ENCODE measurements around the gene OR9A2. TPM values are rescaled to one million over a fixed set of nuclear protein-coding genes. Genes with fewer than 3 reads are reported as not detected.

OR9A2 gene
- total RNA-seq, 1 experiment from 2014 or later, result not detected

GRCh38 chr7:143012001-143012400 is 14.9 kb downstream of the OR9A2 start:
- no peak overlapping the region for H3K27ac Mint-ChIP-seq (ENCODE audit: unreplicated experiment)

GRCh38 chr7:143008007-143008901 is 18.7 kb downstream of the OR9A2 start:
- no peak overlapping the region for H3K4me3 Mint-ChIP-seq (ENCODE audit: unreplicated experiment)
- POLR2A ChIA-PET, result no interaction called here
- H3K27me3 ChIP-seq (replicated peaks; ENCODE audit: control insufficient read depth, insufficient read depth, low read length), result no peaks in the 10 kb centered on the region
- no peak overlapping the region for H3K4me3 ChIP-seq (ENCODE audit: low read depth, low read length)
- H3K36me3 Mint-ChIP-seq (ENCODE audit: insufficient read depth, unreplicated experiment), result no peaks in the 10 kb centered on the region
- intact Hi-C loops (cut with micrococcal nuclease; ENCODE audit: unreplicated experiment), result loop anchor here (1.0 to 10.0 kb wide), 2 partner anchors 207 to 373 kb away; no protein-coding TSS in a partner anchor
- H3K36me3 ChIP-seq (ENCODE audit: control insufficient read depth, insufficient read depth, low read length), result no peaks in the 10 kb centered on the region
- peaks cover 4% of the 10 kb centered on the region for H3K4me1 Mint-ChIP-seq (ENCODE audit: low read depth, unreplicated experiment)
- H3K9me3 Mint-ChIP-seq (ENCODE audit: unreplicated experiment), result no peaks in the 10 kb centered on the region
- peaks cover 14% of the 10 kb centered on the region for H3K27me3 Mint-ChIP-seq (ENCODE audit: insufficient read depth, unreplicated experiment)
- H3K9me3 ChIP-seq, result no peaks in the 10 kb centered on the region
- no peak overlapping the region for H3K27ac Mint-ChIP-seq (ENCODE audit: unreplicated experiment)
- peak; percentile 71 to 85 for DNase-seq
- TF ChIP-seq CTCF (IDR thresholded peaks at IDR 0.05; ENCODE audit: insufficient read depth in 1 of 2, low read depth in 1 of 2, low read length in 1 of 2, severe bottlenecking in 1 of 2, unreplicated experiment in 1 of 2), result peak; percentile 97 to 98
- CTCF ChIA-PET, result interaction anchor here (1.0 to 10.7 kb wide), 3 partner anchors 196 to 376 kb away, joined by 3 to 167 read pairs (median 5); no protein-coding TSS in a partner anchor
- 0 out of 2 replicates have a peak, but pooled peaks cover 2% of the 10 kb centered on the region for H3K4me1 ChIP-seq
- no TSS peak for BruUV-seq (replicated peaks)

More at GRCh38 chr7:143012001-143012400, 14.9 kb downstream of the OR9A2 start:
- peaks cover 24% of the 10 kb centered on the region for H3K27me3 Mint-ChIP-seq (ENCODE audit: insufficient read depth, unreplicated experiment)
- Histone ChIP-seq H3K4me3 (ENCODE audit: low read depth, low read length) (no peak overlapping the region), H3K9me3 (no peaks in the 10 kb centered on the region), H3K4me1 (no peaks in the 10 kb centered on the region), H3K27me3 (replicated peaks; ENCODE audit: control insufficient read depth, insufficient read depth, low read length) (no peaks in the 10 kb centered on the region; the same call in 1 of the 2 replicates), H3K36me3 (ENCODE audit: control insufficient read depth, insufficient read depth, low read length) (no peaks in the 10 kb centered on the region)
- no peaks in the 10 kb centered on the region for H3K4me1 Mint-ChIP-seq (ENCODE audit: low read depth, unreplicated experiment)
- ChIA-PET POLR2A (no interaction called here), CTCF (interaction anchor here (10.7 kb wide), 1 partner anchor 203 kb away, joined by 167 read pairs; no protein-coding TSS in a partner anchor)
- H3K9me3 Mint-ChIP-seq (ENCODE audit: unreplicated experiment), result no peaks in the 10 kb centered on the region
- H3K4me3 Mint-ChIP-seq (ENCODE audit: unreplicated experiment), result no peak overlapping the region
- H3K36me3 Mint-ChIP-seq (ENCODE audit: insufficient read depth, unreplicated experiment), result no peaks in the 10 kb centered on the region
- no peak for TF ChIP-seq CTCF (IDR thresholded peaks at IDR 0.05; ENCODE audit: insufficient read depth in 1 of 2, low read depth in 1 of 2, low read length in 1 of 2, severe bottlenecking in 1 of 2, unreplicated experiment in 1 of 2)
- intact Hi-C loops (cut with micrococcal nuclease; ENCODE audit: unreplicated experiment), result no loop called here
- no TSS peak for BruUV-seq (replicated peaks)
- no peak for DNase-seq

- ChIA-PET CTCF (interaction anchor here (0.5 to 10.7 kb wide), 7 partner anchors 143 to 1674 kb away, joined by 3 to 167 read pairs (median 3); no protein-coding TSS in a partner anchor), POLR2A (no interaction called here)
- H3K36me3 ChIP-seq (ENCODE audit: control insufficient read depth, insufficient read depth, low read length), result no peaks in the 10 kb centered on the region
- no peak for DNase-seq
- Mint-ChIP-seq H3K9me3 (ENCODE audit: unreplicated experiment) (no peaks in the 10 kb centered on the region), H3K27me3 (ENCODE audit: insufficient read depth, unreplicated experiment) (peaks cover 7% of the 10 kb centered on the region), H3K36me3 (ENCODE audit: insufficient read depth, unreplicated experiment) (no peaks in the 10 kb centered on the region), H3K4me3 (ENCODE audit: unreplicated experiment) (no peak overlapping the region), H3K27ac (ENCODE audit: unreplicated experiment) (no peak overlapping the region), H3K4me1 (ENCODE audit: low read depth, unreplicated experiment) (peaks cover 6% of the 10 kb centered on the region)
- BruUV-seq (replicated peaks), result no TSS peak
- no peak overlapping the region for H3K4me3 ChIP-seq (ENCODE audit: low read depth, low read length)
- H3K4me1 ChIP-seq, result 0 out of 2 replicates have a peak, but pooled peaks cover 4% of the 10 kb centered on the region
- TF ChIP-seq CTCF (IDR thresholded peaks at IDR 0.05; ENCODE audit: insufficient read depth in 1 of 2, low read depth in 1 of 2, low read length in 1 of 2, severe bottlenecking in 1 of 2, unreplicated experiment in 1 of 2), result no peak
- intact Hi-C loops (cut with micrococcal nuclease; ENCODE audit: unreplicated experiment), result loop anchor here (10.0 kb wide), 1 partner anchor 371 kb away; no protein-coding TSS in a partner anchor
- H3K9me3 ChIP-seq, result no peaks in the 10 kb centered on the region
- no peaks in the 10 kb centered on the region for H3K27me3 ChIP-seq (replicated peaks; ENCODE audit: control insufficient read depth, insufficient read depth, low read length)
Measured at GRCh38 chr7:143005632-143006260, 21.2 kb downstream of the OR9A2 start.

All from Caco-2 (cell line).